Muscle layer of duodenum (tissue), 2 donors: ENCODE data around the gene SMG6.

Experiments
- H3K27ac ChIP-seq: one replicate; pipeline ENCODE4 v1.7.0; 2013; ENCODE audit warnings: mild to moderate bottlenecking, low read length
- H3K27me3 ChIP-seq: one replicate; pipeline ENCODE4 v1.7.0; 2013; ENCODE audit warnings: low read depth, mild to moderate bottlenecking, control low read depth, low read length
- H3K36me3 ChIP-seq, 2 donors: one replicate each; pipeline ENCODE4 v1.7.0; 2013; ENCODE audit warnings: low read length in 2 of 2, control low read depth in 1 of 2, mild to moderate bottlenecking in 1 of 2; ENCODE audit not compliant: insufficient read depth in 2 of 2, control insufficient read depth in 1 of 2
- H3K4me1 ChIP-seq, 2 donors: one replicate each; pipeline ENCODE4 v1.7.0; 2013; ENCODE audit warnings: low read length in 2 of 2, mild to moderate bottlenecking in 2 of 2, control low read depth in 1 of 2, moderate library complexity in 1 of 2; ENCODE audit not compliant: insufficient read depth in 2 of 2, control insufficient read depth in 1 of 2
- H3K4me3 ChIP-seq, 2 donors: one replicate each; pipeline ENCODE4 v1.7.0; 2013; ENCODE audit warnings: low read length in 2 of 2, low read depth in 1 of 2, mild to moderate bottlenecking in 1 of 2
- H3K9me3 ChIP-seq, 2 donors: one replicate each; pipeline ENCODE4 v1.7.0; 2013; ENCODE audit warnings: low read length in 2 of 2, control low read depth in 1 of 2, mild to moderate bottlenecking in 1 of 2; ENCODE audit not compliant: control insufficient read depth in 1 of 2
- donor health status: healthy.

The SMG6 gene

GRCh38 chr17:2302778-2303203, 794 bp downstream of the SMG6 start:
- peak overlapping the region; percentile 87 to 95 for H3K4me3 ChIP-seq
- H3K4me1 ChIP-seq, result peaks cover 3 to 25% of the 10 kb centered on the region in 2 donors
- peak overlapping the region; percentile 67 for H3K27ac ChIP-seq
- H3K36me3 ChIP-seq, result peaks cover 12 to 20% of the 10 kb centered on the region in 2 donors
- no peaks in the 10 kb centered on the region for H3K9me3 ChIP-seq
- H3K27me3 ChIP-seq, result no peaks in the 10 kb centered on the region

DNA sequence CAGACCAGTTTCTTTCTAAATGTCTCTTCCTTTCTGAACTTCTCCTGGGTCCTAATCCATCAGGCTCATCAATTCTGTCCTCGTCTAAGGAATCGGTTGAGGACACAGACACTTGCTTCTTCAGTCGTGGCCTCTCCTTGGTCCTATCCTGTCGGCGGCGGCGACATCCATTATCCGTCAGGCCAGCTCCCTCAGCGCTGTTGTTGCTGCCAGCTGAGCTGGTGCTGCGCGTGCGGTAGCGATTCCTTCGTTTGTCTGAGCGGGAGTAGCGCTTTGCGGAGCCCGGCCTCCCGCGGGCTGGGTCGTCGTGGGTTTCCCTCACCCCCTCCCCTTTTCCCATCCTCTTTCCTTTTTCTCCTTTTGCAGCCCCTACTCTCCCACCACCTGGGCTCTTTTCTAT, 3.8 kb downstream of the SMG6 start:
- no peaks in the 10 kb centered on the region for H3K9me3 ChIP-seq
- no peak overlapping the region for H3K4me3 ChIP-seq
- no peaks in the 10 kb centered on the region for H3K27me3 ChIP-seq
- H3K27ac ChIP-seq, result no peak overlapping the region
- H3K36me3 ChIP-seq, result peaks cover 30 to 37% of the 10 kb centered on the region in 2 donors
- H3K4me1 ChIP-seq, result peaks cover 3 to 25% of the 10 kb centered on the region in 2 donors

GRCh38 chr17:2299136-2299535, 4.4 kb downstream of the SMG6 start:
- H3K9me3 ChIP-seq, result no peaks in the 10 kb centered on the region
- peaks cover 33 to 43% of the 10 kb centered on the region in 2 donors for H3K36me3 ChIP-seq
- H3K4me1 ChIP-seq, result peaks cover 3 to 19% of the 10 kb centered on the region in 2 donors
- H3K4me3 ChIP-seq, result no peak overlapping the region
- H3K27me3 ChIP-seq, result no peaks in the 10 kb centered on the region
- no peak overlapping the region for H3K27ac ChIP-seq

DNA sequence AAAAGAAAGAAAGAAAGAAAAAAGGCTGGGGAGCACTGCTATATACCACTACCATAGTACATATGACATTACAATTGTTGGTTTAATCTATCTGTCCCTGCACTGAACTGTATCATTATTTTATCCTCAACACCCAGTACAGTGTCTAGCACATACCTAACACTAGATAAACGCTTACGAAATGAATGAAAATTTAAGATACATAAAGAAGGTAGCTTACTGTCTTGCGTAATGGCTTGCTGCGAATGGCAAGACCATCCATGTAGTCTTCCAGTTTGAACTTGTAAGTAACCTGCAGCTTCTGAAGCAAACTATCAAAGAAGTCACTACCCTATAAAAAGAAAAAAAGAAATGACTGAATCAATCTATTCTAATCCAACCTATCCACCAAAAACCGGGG, 6.6 kb downstream of the SMG6 start:
- Histone ChIP-seq H3K9me3 (no peaks in the 10 kb centered on the region), H3K27me3 (no peaks in the 10 kb centered on the region), H3K27ac (no peak overlapping the region), H3K4me1 (peaks cover 0 to 10% of the 10 kb centered on the region in 2 donors), H3K36me3 (peaks cover 52 to 55% of the 10 kb centered on the region in 2 donors), H3K4me3 (no peak overlapping the region)

DNA sequence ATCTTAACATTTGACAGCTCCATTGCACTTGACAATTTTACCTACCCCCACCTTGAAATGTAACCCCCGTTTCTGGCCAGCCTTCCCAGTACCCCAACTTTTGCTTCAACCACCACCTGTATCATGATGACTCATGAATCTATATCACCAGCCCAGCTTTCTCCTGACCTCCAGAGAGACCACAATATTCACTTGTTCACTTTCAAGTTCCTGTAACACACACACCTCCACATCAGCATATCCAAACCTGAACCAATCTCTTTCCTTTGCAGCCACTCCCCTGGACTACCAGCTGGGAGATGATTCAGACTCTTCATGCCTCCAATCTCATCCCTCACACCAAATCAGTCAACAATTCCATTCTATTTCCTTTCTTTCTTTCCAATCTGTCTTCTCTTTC, 8.0 kb downstream of the SMG6 start:
- Histone ChIP-seq H3K4me1 (no peaks in the 10 kb centered on the region), H3K27ac (no peak overlapping the region), H3K4me3 (no peak overlapping the region), H3K36me3 (peaks cover 59 to 66% of the 10 kb centered on the region in 2 donors), H3K9me3 (no peaks in the 10 kb centered on the region), H3K27me3 (no peaks in the 10 kb centered on the region)

DNA sequence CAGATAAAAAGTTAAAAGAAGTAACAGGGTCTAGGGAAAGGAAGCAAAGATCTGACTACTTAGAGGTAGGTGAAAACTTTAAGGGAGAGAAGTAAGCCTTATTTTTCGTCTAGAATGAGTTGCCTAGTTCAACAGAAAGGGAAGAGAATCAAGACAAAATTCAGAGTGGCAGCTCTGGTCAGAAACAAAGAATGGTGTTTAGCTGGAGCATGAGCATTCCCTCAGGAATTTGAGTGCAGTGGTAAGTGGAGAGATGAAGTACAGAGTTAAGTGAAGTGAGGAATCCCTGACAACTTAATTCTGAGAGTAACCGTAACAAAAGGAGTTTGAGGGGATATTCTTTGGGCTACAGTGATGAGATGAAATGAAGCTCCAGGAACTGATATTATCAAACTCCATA, 11.5 kb downstream of the SMG6 start:
- H3K27ac ChIP-seq, result no peak overlapping the region
- H3K27me3 ChIP-seq, result no peaks in the 10 kb centered on the region
- no peaks in the 10 kb centered on the region for H3K4me1 ChIP-seq
- peaks cover 54 to 74% of the 10 kb centered on the region in 2 donors for H3K36me3 ChIP-seq
- no peak overlapping the region for H3K4me3 ChIP-seq
- H3K9me3 ChIP-seq, result no peaks in the 10 kb centered on the region

- H3K9me3 ChIP-seq, result no peaks in the 10 kb centered on the region
- H3K27me3 ChIP-seq, result no peaks in the 10 kb centered on the region
- no peak overlapping the region for H3K27ac ChIP-seq
- H3K4me1 ChIP-seq, result no peaks in the 10 kb centered on the region
- peaks cover 48 to 59% of the 10 kb centered on the region in 2 donors for H3K36me3 ChIP-seq
- H3K4me3 ChIP-seq, result no peak overlapping the region
These were observed 13.6 kb downstream of the SMG6 start for GRCh38 chr17:2289878-2290478.

GRCh38 chr17:2283302-2283701, 20.3 kb downstream of the SMG6 start:
- no peaks in the 10 kb centered on the region for H3K4me1 ChIP-seq
- H3K27me3 ChIP-seq, result no peaks in the 10 kb centered on the region
- H3K4me3 ChIP-seq, result no peak overlapping the region
- H3K36me3 ChIP-seq, result peaks cover 44 to 61% of the 10 kb centered on the region in 2 donors
- no peaks in the 10 kb centered on the region for H3K9me3 ChIP-seq
- no peak overlapping the region for H3K27ac ChIP-seq

DNA sequence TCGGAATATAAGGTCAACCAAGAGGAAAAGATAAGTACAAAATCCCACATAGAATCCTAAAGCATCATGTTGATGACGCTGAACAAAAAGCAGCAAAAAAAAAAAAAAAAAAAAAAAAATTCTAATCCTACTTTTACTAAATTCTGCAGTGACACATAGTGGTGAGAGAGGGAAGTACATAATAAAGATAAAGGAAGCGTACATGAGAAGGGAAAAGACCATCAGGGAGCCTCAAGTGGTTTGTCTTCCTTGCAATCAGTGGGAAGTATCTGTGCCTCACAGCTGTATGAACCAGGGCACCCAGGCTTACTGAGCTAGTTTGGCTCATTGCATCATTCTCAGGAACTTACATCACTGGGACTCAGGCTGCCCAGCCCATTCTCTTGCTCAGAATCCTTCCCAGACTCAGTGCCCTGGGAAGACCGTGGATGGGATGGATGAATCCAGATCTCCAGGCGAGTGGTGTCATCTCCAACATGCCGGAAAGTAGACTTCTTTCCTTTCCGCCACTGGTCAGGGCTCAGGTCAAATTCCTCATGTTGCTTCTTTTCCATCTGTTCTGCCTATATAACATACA, 21.2 kb downstream of the SMG6 start:
- Histone ChIP-seq H3K27ac (no peak overlapping the region), H3K4me1 (no peaks in the 10 kb centered on the region), H3K27me3 (no peaks in the 10 kb centered on the region), H3K36me3 (peaks cover 40 to 52% of the 10 kb centered on the region in 2 donors), H3K9me3 (no peaks in the 10 kb centered on the region), H3K4me3 (no peak overlapping the region)

GRCh38 chr17:2279707-2280106, 23.9 kb downstream of the SMG6 start:
- Histone ChIP-seq H3K27me3 (no peaks in the 10 kb centered on the region), H3K27ac (no peak overlapping the region), H3K4me1 (no peaks in the 10 kb centered on the region), H3K36me3 (peaks cover 39 to 48% of the 10 kb centered on the region in 2 donors), H3K4me3 (no peak overlapping the region), H3K9me3 (no peaks in the 10 kb centered on the region)

- H3K4me1 ChIP-seq, result no peaks in the 10 kb centered on the region
- H3K36me3 ChIP-seq, result peaks cover 38 to 39% of the 10 kb centered on the region in 2 donors
- no peaks in the 10 kb centered on the region for H3K27me3 ChIP-seq
- H3K27ac ChIP-seq, result no peak overlapping the region
- H3K9me3 ChIP-seq, result no peaks in the 10 kb centered on the region
- H3K4me3 ChIP-seq, result no peak overlapping the region
These were observed 26.0 kb downstream of the SMG6 start for GRCh38 chr17:2277429-2278170.
